NCI-H1930 (cell line): Measurements from ENCODE around the gene STX10.
"Not testable (repeated sequence)": the region's sequence is repeated elsewhere in the genome, so short reads cannot be mapped to it uniquely, and the experiment has no call there.

Source experiments
- DNase-seq, 2 experiments: peaks; one replicate each; lab custom pipeline; 2025; lab: John Stamatoyannopoulos, UW

STX10 gene

DNA sequence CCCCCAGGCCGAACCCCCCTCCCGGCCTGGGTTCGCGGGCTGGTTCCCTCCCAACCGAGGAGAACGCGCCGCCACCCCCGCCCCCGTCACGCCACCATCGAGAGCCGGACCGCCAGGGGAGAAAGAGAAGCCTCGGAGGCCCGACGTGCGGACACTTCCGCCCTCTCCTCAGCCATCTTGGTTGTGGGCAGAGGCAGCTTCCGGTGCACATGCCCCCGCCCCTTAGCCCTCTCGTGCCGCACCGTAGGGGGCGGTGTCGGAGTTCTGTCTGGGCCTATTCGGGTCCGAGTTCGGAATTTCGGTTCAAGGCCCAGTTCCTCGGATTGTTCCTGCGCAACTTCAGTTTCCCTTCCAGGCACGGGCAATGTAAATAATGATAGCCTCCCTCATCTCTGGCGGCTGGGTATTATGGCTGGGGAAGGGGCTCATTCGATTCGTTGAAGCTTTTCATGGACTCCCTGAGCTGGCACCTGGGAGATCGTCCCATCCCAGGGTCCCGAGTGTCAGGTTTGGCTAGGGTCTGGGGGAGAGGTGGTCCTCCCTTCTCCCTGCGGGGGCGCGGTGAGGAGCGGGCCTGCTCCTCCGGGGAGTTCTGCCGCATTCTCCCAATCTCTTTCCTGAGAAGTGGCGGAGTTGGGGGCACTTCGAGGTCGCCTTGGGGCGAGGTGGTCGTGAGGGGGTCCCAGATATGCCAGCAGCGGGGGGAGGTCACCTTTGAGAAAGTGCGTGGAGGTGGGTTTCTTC is at the start of gene STX10, which contains the start of gene IER2:
STX10 (minus strand) TSS at position 189 of the 744 bp plus-strand sequence. CDS start 202 bp downstream, outside the sequence.
IER2 (plus strand) TSS at position 225 of the 744 bp plus-strand sequence. CDS start 2,776 bp downstream, outside the sequence.
- DNase-seq = peak; percentile 78 to 85

GRCh38 chr19:13198634-13199033 is 48.5 kb upstream of the STX10 start:
- no peak for DNase-seq

DNA sequence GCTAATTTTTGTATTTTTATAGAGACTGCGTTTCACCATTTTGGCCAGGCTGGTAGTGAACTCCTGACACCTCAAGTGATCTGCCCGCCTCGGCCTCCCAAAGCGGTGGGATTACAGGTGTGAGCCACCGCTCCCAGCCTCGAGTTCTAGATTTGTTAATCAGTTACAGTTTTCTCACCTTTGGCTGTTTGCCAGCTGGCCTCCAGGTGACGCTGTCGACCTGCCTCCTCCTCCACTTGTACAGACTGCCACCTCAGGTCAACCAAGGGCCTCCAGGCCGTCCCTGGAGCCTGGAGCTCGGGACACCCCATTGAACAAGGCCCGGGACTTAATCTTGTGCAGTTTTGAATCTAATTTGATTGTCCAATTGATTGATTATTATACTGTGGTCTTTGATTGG is 45.5 kb upstream of the STX10 start:
- peak in 1 of 2 experiments; percentile 7 for DNase-seq

DNA sequence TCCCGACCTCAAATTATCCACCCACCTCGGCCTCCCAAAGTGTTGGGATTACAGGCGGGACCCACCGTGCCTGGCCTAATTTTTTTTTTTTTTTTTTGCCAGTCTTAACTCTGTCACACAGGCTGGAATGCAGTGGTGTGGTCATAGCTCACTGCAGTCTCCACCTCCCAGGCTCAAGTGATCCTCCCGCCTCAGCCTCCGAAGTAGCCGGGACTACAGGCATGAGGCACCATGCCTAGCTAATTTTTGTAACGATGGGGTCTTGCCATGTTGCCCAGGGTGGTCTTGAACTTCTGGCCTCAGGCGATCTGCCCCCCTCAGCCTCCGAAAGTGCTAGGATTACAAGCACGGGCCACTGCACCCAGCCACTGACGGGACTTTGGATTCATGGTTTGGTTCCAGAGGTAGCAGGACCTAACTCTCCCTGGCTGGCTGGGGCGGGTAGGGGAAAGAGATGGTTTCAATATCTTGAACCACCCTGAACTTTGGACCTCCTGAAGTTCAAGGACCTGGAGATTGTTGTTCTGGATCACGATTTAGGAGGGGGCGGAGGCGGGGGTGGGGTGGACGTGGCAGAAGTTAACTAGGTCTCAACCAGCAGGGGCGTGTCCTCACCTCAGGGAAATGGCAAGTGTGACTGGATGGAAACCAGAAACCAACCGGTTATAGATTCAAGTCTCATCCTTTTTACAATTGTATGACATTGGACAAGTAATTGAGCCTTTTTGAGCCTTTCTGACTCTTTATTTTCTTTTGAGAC is 40.8 kb upstream of the STX10 start:
- DNase-seq = no peak

- no peak for DNase-seq
Measured at GRCh38 chr19:13189600-13189999, 39.4 kb upstream of the STX10 start.

DNA sequence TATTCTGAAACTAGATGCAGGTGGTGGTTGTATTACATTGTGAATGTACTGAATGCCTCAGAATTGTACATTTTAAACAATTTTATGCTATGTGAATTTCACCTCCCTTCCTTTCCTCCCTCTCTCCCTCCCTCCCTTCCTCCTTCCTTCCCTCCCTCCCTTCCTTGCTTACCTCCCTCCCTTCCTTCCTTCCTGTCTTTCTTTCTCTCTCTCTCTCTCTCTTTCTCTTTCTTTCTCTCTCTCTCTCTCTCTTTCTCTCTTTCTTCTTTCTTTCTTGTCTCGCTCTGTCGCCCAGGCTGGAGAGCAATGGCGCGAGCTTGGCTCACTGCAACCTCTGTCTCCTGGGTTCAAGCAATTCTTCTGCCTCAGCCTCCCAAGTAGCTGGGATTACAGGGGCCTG is 37.2 kb upstream of the STX10 start:
- no peak for DNase-seq

DNA sequence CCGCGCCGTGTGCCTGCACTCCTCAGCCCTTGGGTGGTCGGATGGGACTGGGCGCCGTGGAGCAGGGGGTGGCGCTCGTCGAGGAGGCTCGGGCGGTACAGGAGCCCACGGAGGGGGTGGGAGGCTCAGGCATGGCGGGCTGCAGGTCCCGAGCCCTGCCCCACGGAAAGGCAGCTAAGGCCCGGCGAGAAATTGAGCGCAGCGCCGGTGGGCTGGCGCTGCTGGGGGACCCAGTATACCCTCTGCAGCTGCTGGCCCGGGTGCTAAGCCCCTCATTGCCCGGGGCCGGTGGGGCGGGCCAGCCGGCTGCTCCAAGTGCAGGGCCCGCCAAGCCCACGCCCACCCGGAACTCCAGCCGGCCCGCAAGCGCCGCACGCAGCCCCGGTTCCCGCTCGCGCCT is 36.5 kb upstream of the STX10 start:
- not testable (repeated sequence) for DNase-seq

- DNase-seq = not testable (repeated sequence)
Measured at GRCh38 chr19:13185763-13186657, 35.8 kb upstream of the STX10 start.

DNA sequence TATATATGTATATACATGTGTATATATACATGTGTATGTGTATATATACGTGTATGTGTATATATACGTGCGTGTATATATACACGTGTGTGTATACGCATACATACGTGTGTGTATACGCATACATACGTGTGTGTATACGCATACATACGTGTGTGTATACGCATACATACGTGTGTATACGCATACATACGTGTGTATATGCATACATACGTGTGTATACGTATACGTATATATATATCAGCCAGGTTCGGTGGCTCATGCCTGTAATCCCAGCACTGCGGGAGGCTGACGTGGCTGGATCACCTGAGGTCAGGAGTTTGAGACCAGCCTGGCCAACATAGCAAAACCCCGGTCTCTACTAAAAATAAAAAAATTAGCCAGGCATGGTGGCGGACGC is 34.8 kb upstream of the STX10 start:
- not testable (repeated sequence) for DNase-seq

DNA sequence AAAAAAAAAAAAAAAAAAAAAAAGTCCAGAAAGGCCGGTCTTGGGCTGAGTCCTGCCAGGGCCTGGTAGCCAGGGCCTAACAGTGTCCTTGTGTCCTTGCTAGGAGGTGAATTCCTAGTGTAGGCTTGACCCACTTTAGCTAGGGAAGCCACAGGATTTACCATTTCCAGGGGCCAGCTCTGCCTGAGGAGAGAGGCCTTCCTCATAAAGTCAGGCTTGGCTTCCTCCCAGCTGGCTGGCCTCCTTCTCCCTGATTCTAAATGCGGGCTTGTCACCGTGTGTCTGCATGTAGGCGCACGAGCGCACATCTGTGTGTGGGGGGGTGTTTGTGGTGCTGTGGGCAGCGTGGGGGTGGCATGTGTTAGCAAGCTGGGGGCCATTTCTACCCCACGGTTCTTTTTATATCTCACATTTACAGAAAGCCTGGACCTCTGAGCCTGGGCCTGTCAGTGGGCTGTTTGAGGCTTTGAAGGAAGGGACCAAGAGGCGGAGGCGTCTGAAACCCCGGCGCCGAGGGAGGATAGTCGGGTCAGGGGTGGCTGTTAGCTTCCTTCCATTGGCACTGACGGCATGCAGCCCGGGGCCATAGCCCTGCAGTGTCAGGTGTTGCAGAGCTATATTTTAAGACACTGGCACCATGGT is 31.7 kb upstream of the STX10 start:
- DNase-seq = no peak

GRCh38 chr19:13178291-13178690 is 28.1 kb upstream of the STX10 start:
- not testable (repeated sequence) for DNase-seq

DNA sequence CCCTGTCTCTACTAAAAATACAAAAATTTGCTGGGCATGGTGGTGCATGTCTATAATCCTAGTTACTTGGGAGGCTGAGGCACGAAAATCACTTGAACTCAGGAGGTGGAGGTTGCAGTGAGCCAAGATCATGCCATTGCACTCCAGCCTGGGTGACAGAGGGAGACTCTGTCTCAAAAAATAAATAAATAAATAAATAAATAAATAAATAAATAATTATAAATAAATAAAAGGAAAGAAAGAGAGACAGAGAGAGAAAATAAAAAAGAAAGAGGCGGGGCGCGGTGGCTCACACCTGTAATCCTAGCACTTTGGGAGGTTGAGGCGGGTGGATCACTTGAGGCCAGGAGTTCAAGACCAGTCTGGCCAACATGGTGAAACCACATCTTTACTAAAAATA is 27.4 kb upstream of the STX10 start:
- DNase-seq = not testable (repeated sequence)

GRCh38 chr19:13176345-13176744 is 26.2 kb upstream of the STX10 start:
- no peak for DNase-seq

GRCh38 chr19:13173139-13173737 is 23.1 kb upstream of the STX10 start:
- no peak for DNase-seq

DNA sequence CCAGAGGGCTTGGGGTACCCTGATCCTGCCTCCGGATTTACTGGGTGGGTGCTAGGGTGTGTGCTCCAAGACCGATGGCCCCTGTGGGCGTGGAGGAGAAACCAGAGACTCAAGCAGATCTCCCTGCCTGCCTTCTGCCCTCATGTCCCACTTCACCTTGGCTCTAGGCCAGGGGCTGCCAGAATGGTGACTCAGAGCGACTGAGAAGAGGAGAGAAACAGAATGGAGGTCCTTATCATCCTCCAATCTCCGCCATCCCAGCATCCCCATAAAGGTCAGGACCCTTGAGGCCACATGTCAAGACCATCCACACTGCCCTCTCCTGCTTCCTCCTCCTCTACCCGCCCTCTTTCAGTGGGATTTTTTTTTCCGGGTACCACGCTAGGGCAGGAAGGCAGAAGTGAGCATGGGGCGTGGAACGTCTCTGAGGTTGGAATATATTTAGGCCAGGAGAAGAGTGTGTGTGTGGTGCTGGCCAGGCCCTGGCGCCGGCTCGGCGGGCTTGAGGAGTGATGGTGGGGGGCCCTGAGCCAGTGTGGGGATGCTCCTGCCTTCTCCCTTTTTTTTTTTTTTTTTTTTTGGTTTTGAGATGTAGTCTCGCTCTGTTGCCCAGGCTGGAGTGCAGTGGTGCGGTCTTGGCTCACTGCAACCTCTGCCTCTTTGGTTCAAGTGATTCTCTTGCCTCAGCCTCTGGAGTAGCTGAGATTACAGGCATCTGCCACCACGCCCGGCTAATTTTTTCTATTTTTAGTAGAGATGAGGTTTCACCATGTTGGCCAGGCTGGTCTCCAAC is 22.4 kb upstream of the STX10 start:
- DNase-seq = no peak

- DNase-seq = no peak
Measured at GRCh38 chr19:13171146-13171545, 21.0 kb upstream of the STX10 start.

DNA sequence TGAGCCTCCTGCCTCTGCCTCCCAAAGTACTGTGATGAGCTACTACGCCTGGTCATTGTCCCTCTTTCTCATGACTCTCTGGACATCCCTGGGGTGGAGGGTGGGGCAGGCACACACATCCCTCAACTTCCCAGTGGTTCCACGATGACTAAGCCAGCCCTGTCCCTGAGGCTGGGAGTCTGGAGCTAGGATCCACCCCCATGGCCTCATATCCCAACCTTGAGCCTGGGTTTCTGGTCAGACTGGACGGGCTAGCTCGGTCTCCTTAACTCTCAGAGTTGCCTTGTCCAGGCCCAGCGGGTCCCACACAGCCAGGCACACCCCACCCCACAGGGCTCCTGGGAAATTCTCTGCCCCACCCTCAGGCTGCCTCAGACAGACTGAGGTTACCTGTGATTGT is 19.6 kb upstream of the STX10 start:
- no peak for DNase-seq

DNA sequence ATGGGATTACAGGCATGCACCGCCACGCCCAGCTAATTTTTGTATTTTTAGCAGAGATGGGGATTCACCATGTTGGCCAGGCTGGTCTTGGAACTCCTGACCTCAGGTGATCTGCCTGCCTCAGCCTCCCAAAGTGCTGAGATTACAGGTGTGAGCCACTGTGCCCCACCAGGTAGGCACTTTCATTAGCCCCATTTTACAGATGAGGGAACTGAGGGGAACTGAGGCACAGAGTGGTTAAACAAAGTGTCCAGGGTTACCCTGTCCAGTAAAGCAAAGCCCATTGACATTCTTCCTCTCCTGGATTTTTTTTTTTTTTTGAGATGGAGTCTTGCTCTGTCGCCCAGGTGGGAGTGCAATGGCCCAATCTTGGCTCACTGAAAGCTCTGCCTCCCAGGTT is 16.0 kb upstream of the STX10 start:
- not testable (repeated sequence) for DNase-seq

DNA sequence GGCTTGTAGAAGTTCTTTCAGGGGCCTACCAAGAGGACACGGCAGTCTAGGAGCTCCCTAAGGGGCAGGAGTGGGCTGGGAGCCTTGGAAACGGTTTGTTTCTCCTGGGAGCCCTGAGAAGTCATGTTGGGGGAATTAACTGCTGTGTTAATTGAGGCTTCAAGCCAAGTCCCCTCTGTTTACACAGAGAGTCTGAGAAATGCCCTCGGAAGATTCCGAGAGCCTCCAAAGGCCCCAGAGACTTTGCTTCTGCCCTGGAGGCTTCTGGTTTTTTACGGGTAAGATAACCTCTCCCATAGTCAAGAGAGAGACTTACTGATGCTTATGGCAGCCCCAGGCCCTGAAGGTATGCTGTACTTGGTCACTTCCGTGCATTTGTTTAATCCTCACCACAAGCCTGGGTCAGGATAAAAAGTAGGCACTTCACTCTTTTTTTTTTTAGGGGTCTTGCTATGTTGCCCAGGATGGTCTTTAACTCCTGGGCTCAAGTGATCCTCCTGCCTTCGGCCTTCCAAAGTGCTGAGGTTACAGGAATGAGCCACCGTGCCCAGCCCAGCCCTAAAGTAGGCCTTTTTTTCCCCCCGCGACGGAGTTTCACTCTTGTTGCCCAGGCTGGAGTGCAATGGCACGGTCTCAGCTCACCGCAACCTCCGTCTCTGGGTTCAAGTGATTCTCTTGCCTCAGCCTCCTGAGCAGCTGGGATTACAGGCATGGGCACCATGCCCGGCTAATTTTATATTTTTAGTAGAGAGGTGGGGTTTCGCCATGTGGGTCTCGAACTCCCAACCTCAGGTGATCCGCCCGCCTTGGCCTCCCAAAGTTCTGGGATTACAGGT is 15.2 kb upstream of the STX10 start:
- no peak for DNase-seq
